Ammon's horn (tissue), 1 donor: ENCODE results near the gene ZDHHC6.
"Not testable (repeated sequence)": the region's sequence is repeated elsewhere in the genome, so short reads cannot be mapped to it uniquely, and the experiment has no call there.

Experiments
- DNase-seq: peaks from one replicate; pipeline ENCODE4 v3.0.0-alpha.2; 2016; ENCODE audit warnings: low spot score

The ZDHHC6 gene

GRCh38 chr10:112389271-112389822, 57.4 kb downstream of the ZDHHC6 start:
- DNase-seq = peak; percentile 5

- no peak for DNase-seq
Measured at GRCh38 chr10:112388548-112388947, 58.2 kb downstream of the ZDHHC6 start.

GRCh38 chr10:112388056-112388455, 58.7 kb downstream of the ZDHHC6 start:
- DNase-seq = not testable (repeated sequence)

GRCh38 chr10:112385201-112385600, 61.5 kb downstream of the ZDHHC6 start:
- DNase-seq = no peak

- DNase-seq = no peak
Measured at GRCh38 chr10:112384141-112384540, 62.6 kb downstream of the ZDHHC6 start.

- DNase-seq = no peak
Measured at GRCh38 chr10:112383325-112383724, 63.4 kb downstream of the ZDHHC6 start.

- no peak for DNase-seq
Measured at GRCh38 chr10:112382515-112383235, 64.0 kb downstream of the ZDHHC6 start.
